Right ventricle myocardium superior (tissue), 1 donor: ENCODE data around the gene HTR1D. TPM values are rescaled to one million over a fixed set of nuclear protein-coding genes. Genes with fewer than 3 reads are reported as not detected.
A peak's percentile ranks its signal among the peaks of the same experiment; 100 is the strongest.

Experiments used
- ATAC-seq: fragments of 200-7000 bp; cut with Tn5 transposase; one replicate; pipeline ENCODE4 v1.9.1; 2020; ENCODE audit warnings: mild to moderate bottlenecking; ENCODE audit not compliant: poor library complexity
- DNase-seq: peaks from one replicate; pipeline ENCODE4 v3.0.0-alpha.2; 2020
- intact Hi-C: fragments of 100-400 bp; cut with DNase I; formaldehyde crosslinking; loops from one replicate; pipeline ENCODE4 v1.11.2; 2022
- total RNA-seq: library from RNA; stranded (reverse); fragmentation: NEBNext Ultra II Directional; extraction: Animal tissue kit (Norgen Biotek cat#: 25700); gene quantifications from one replicate; pipeline ENCODE4 v1.2.1, GENCODE V29; 2021
- donor health status: DM: no; HTN: yes; CAD: no; lungs with severe emphysema.

HTR1D gene
- total RNA-seq, 1 donor from 2014 or later, result not detected

GRCh38 chr1:23168445-23169194 lies 48.7 kb downstream of the HTR1D start, which contains the start of gene LUZP1:
Gene LUZP1 (minus strand): TSS chr1:23168856.
- peak; percentile 93 for DNase-seq
- intact Hi-C loops, result no loop called here
- peak; percentile 97 for ATAC-seq

- peak; percentile 56 for DNase-seq
- intact Hi-C loops, result no loop called here
- ATAC-seq, result peak; percentile 30
Measured at GRCh38 chr1:23168079-23168444, 49.2 kb downstream of the HTR1D start.

GRCh38 chr1:23167353-23168078 lies 49.8 kb downstream of the HTR1D start:
- intact Hi-C loops, result no loop called here
- ATAC-seq, result peak; percentile 62
- peak; percentile 63 for DNase-seq

GRCh38 chr1:23166854-23167253 lies 50.4 kb downstream of the HTR1D start:
- DNase-seq (no peak), ATAC-seq (no peak)
- intact Hi-C loops, result no loop called here

GRCh38 chr1:23163395-23163794 lies 53.9 kb downstream of the HTR1D start:
- intact Hi-C loops, result no loop called here
- ATAC-seq, result no peak
- DNase-seq, result no peak

- intact Hi-C loops, result no loop called here
- DNase-seq (no peak), ATAC-seq (no peak)
Measured at GRCh38 chr1:23159963-23160877, 57.1 kb downstream of the HTR1D start.

GRCh38 chr1:23156940-23157339 lies 60.4 kb downstream of the HTR1D start:
- ATAC-seq, result no peak
- intact Hi-C loops, result no loop called here
- DNase-seq, result no peak

GRCh38 chr1:23152966-23153684 lies 64.2 kb downstream of the HTR1D start:
- ATAC-seq (no peak), DNase-seq (no peak)
- intact Hi-C loops, result no loop called here

GRCh38 chr1:23150742-23151141 lies 66.6 kb downstream of the HTR1D start:
- intact Hi-C loops, result no loop called here

GRCh38 chr1:23150125-23150524 lies 67.2 kb downstream of the HTR1D start:
- no peak for ATAC-seq
- DNase-seq, result no peak
- intact Hi-C loops, result no loop called here

More at GRCh38 chr1:23150742-23151141, 66.6 kb downstream of the HTR1D start:
- ATAC-seq (no peak), DNase-seq (no peak)

GRCh38 chr1:23149114-23149513 lies 68.2 kb downstream of the HTR1D start:
- ATAC-seq (peak; percentile 36), DNase-seq (no peak)
- intact Hi-C loops, result no loop called here

GRCh38 chr1:23148084-23148483 lies 69.2 kb downstream of the HTR1D start:
- ATAC-seq (no peak), DNase-seq (no peak)
- intact Hi-C loops, result no loop called here

Other genes starting within 250 kb of the HTR1D start
- not detected for gene LACTBL1, start 244.6 kb downstream of the HTR1D start, total RNA-seq
- not detected for gene TEX46, start 201.7 kb downstream of the HTR1D start, total RNA-seq
- 29.8 TPM for gene KDM1A, start 198.0 kb downstream of the HTR1D start, total RNA-seq
- 26.3 TPM for gene LUZP1, start 48.6 kb downstream of the HTR1D start, total RNA-seq
- 53.5 TPM for gene HNRNPR, start 126.8 kb upstream of the HTR1D start, total RNA-seq
- 11.4 TPM for gene ZNF436, start 152.3 kb upstream of the HTR1D start, total RNA-seq
- 72.7 TPM for gene TCEA3, start 207.2 kb upstream of the HTR1D start, total RNA-seq